Keratinocyte (primary cell): ENCODE data around the gene RPS6KA5. TPM values are rescaled to one million over a fixed set of nuclear protein-coding genes. Genes with fewer than 3 reads are reported as not detected.

Experiments
- DNase-seq: peaks from one replicate; pipeline ENCODE4 v3.0.0-alpha.2; 2011; ENCODE audit warnings: low read depth, missing footprints, low spot score
- FAIRE-seq: peaks from 2 replicates; lab custom pipeline; 2011; peaks lifted over from hg19 to GRCh38; lab: Jason Lieb, UNC
- H2AFZ ChIP-seq: 2 replicates; pipeline ENCODE4 v1.6.0; 2012; ENCODE audit warnings: low read length, control low read depth, inconsistent platforms; ENCODE audit not compliant: control insufficient read depth
- H3K27ac ChIP-seq: 2 replicates; pipeline ENCODE4 v1.5.1; 2011; ENCODE audit warnings: low read length; ENCODE audit not compliant: control insufficient read depth, insufficient read depth
- H3K27me3 ChIP-seq: 3 replicates; pipeline ENCODE4 v1.6.0; 2011; ENCODE audit warnings: low read length; ENCODE audit not compliant: control insufficient read depth, insufficient read depth; ENCODE audit errors: extremely low read depth
- H3K36me3 ChIP-seq, 2 experiments: 2 replicates in 1 of 2; 3 replicates in 1 of 2; pipeline ENCODE4 v1.5.1; 2011; ENCODE audit warnings: low read length in 2 of 2, mild to moderate bottlenecking in 1 of 2; ENCODE audit not compliant: control insufficient read depth in 2 of 2, insufficient read depth in 2 of 2; ENCODE audit errors: extremely low read depth in 1 of 2
- H3K4me1 ChIP-seq: 3 replicates; pipeline ENCODE4 v1.5.1; 2011; ENCODE audit warnings: low read length; ENCODE audit not compliant: control insufficient read depth, insufficient read depth; ENCODE audit errors: extremely low read depth
- H3K4me2 ChIP-seq: 3 replicates; pipeline ENCODE4 v1.6.0; 2011; ENCODE audit warnings: low read depth, low read length; ENCODE audit not compliant: control insufficient read depth, insufficient read depth; ENCODE audit errors: extremely low read depth
- H3K4me3 ChIP-seq, 3 experiments: fragments of 200-600 bp in 1 of 3; sonication (generic) in 1 of 3; 2 replicates in 2 of 3; 3 replicates in 1 of 3; pipeline ENCODE4 v1.5.1; 2011 to 2016; ENCODE audit warnings: low read length in 3 of 3, mild to moderate bottlenecking in 3 of 3, control low read depth in 2 of 3, inconsistent platforms in 1 of 3, low read depth in 1 of 3, mixed read lengths in 1 of 3, mixed run types in 1 of 3, moderate library complexity in 1 of 3; ENCODE audit not compliant: control insufficient read depth in 2 of 3, insufficient read depth in 2 of 3; ENCODE audit errors: extremely low read depth in 1 of 3
- H3K79me2 ChIP-seq: 2 replicates; pipeline ENCODE4 v1.6.0; 2012; ENCODE audit warnings: low read length; ENCODE audit not compliant: control insufficient read depth, insufficient read depth
- H3K9ac ChIP-seq: 3 replicates; pipeline ENCODE4 v1.6.0; 2011; ENCODE audit warnings: low read length; ENCODE audit not compliant: control insufficient read depth, insufficient read depth; ENCODE audit errors: extremely low read depth
- H3K9me1 ChIP-seq: 3 replicates; pipeline ENCODE4 v1.6.0; 2011; ENCODE audit warnings: low read length; ENCODE audit not compliant: control insufficient read depth, insufficient read depth; ENCODE audit errors: extremely low read depth
- H3K9me3 ChIP-seq: 2 replicates; pipeline ENCODE4 v1.5.1; 2012; ENCODE audit warnings: low read depth, low read length; ENCODE audit not compliant: control insufficient read depth
- H4K20me1 ChIP-seq: 3 replicates; pipeline ENCODE4 v1.6.0; 2011; ENCODE audit warnings: low read length; ENCODE audit not compliant: control insufficient read depth, insufficient read depth; ENCODE audit errors: extremely low read depth
- EZH2 ChIP-seq: IDR thresholded peaks from one replicate; pipeline ENCODE4 v1.6.1; 2012; ENCODE audit warnings: inconsistent platforms, mild to moderate bottlenecking, low read length, moderate library complexity
- dilution Hi-C: fragments of 300-500 bp; cut with MboI; formaldehyde crosslinking; loops from one replicate; pipeline ENCODE4 v1.7.0; 2020; ENCODE audit warnings: low sequenced_read_pairs; ENCODE audit not compliant: extremely low pct_ligation_motif_present
- polyA plus RNA-seq, 5 experiments: library from polyadenylated mRNA; depleted of rRNA in 3 of 5; stranded (reverse) in 3 of 5; stranded (forward) in 1 of 5; unstranded in 1 of 5; fragments of >200 nt; gene quantifications; 1 replicate in 1 of 5; 2 replicates in 3 of 5; 3 replicates in 1 of 5; pipeline versions ENCODE4 v1.2.1 to v1.2.3, GENCODE V29; 2011 to 2012; ENCODE audit warnings: missing spikeins in 2 of 5, low read depth in 1 of 5, low replicate concordance in 1 of 5
- TF ChIP-seq, protein P1 (sequence below), 3 experiments: IDR thresholded peaks in 1 of 3; conservative IDR thresholded peaks in 1 of 3; optimal IDR thresholded peaks in 1 of 3; 2 replicates in 2 of 3; 3 replicates in 1 of 3; pipeline versions ENCODE3 to v1.5.1; 2011; ENCODE audit warnings: low read length in 3 of 3, mild to moderate bottlenecking in 3 of 3, moderate library complexity in 2 of 3, control low read depth in 1 of 3, inconsistent platforms in 1 of 3; ENCODE audit not compliant: insufficient read depth in 2 of 3; ENCODE audit errors: extremely low read depth in 1 of 3

RPS6KA5 gene
- polyA plus RNA-seq, 1 donor (not counting 4 experiments of a cell fraction or from before 2014, with no cell fraction given), result 2.9 TPM

DNA sequence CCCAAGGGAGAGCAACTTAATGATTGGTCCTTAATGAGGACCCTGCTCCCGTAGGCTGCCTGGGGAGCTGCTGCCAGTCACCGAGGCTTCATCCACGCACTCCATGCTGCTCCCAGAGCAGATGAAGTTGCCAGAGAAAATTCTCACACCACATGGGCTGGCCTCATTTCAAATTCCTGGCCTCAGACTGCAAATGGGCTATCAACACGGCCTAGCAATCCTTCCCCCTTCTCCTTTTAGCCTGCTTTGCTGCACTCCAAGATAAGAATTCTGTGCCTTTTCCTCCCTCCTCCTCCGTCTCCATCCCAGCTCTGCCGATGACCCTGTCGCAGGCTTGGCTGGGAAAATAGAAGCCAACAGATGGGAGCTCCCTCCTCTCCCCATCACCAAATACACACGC lies 42.7 kb upstream of the RPS6KA5 start:
- Histone ChIP-seq H4K20me1 (no peaks in the 10 kb centered on the region), H3K27me3 (no peaks in the 10 kb centered on the region), H2AFZ (no peak overlapping the region), H3K4me2 (no peak overlapping the region), H3K9me3 (no peaks in the 10 kb centered on the region), H3K4me1 (peaks cover 3% of the 10 kb centered on the region), H3K4me3 (no peak overlapping the region), H3K36me3 (no peaks in the 10 kb centered on the region), H3K9ac (no peak overlapping the region), H3K27ac (no peak overlapping the region), H3K79me2 (no peaks in the 10 kb centered on the region), H3K9me1 (no peaks in the 10 kb centered on the region)
- TF ChIP-seq, protein P1, sequence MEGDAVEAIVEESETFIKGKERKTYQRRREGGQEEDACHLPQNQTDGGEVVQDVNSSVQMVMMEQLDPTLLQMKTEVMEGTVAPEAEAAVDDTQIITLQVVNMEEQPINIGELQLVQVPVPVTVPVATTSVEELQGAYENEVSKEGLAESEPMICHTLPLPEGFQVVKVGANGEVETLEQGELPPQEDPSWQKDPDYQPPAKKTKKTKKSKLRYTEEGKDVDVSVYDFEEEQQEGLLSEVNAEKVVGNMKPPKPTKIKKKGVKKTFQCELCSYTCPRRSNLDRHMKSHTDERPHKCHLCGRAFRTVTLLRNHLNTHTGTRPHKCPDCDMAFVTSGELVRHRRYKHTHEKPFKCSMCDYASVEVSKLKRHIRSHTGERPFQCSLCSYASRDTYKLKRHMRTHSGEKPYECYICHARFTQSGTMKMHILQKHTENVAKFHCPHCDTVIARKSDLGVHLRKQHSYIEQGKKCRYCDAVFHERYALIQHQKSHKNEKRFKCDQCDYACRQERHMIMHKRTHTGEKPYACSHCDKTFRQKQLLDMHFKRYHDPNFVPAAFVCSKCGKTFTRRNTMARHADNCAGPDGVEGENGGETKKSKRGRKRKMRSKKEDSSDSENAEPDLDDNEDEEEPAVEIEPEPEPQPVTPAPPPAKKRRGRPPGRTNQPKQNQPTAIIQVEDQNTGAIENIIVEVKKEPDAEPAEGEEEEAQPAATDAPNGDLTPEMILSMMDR (optimal IDR thresholded peaks at IDR 0.05 in 1 of 3, IDR thresholded peaks at IDR 0.05 in 1 of 3, conservative IDR thresholded peaks at IDR 0.05 in 1 of 3; ENCODE audit: extremely low read depth in 1 of 3, insufficient read depth in 2 of 3, low read length in 3 of 3), result no peak
- TF ChIP-seq EZH2, result no peak
- no peak for FAIRE-seq
- no peak for DNase-seq
- dilution Hi-C loops, result no loop called here

DNA sequence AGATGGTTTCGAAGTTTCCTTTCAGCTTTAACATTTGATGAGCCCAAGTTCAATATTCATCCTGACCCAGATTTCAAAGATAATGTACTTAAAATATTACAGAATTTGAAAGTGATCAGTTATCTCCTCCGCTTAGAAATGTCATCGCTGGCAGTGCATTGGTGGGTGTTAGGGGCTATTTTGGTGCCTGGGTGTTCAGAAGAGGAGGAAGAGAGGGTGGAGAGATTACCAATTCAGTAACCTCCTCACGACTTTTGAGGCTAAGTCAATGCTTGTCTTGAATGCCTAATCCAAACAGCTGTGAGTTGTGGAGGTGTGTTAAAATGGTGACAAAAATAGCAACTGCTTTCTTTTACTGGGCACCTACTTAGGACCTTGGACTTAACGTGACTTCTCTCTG lies 39.7 kb upstream of the RPS6KA5 start:
- Histone ChIP-seq H4K20me1 (no peaks in the 10 kb centered on the region), H3K27me3 (no peaks in the 10 kb centered on the region), H3K9me1 (no peaks in the 10 kb centered on the region), H3K79me2 (no peaks in the 10 kb centered on the region), H3K9me3 (no peaks in the 10 kb centered on the region), H3K4me2 (no peak overlapping the region), H3K4me3 (no peak overlapping the region), H3K9ac (no peak overlapping the region), H3K36me3 (no peaks in the 10 kb centered on the region), H2AFZ (no peak overlapping the region), H3K4me1 (peaks cover 3% of the 10 kb centered on the region), H3K27ac (no peak overlapping the region)
- TF ChIP-seq EZH2, result no peak
- TF ChIP-seq, protein P1 (optimal IDR thresholded peaks at IDR 0.05 in 1 of 3, IDR thresholded peaks at IDR 0.05 in 1 of 3, conservative IDR thresholded peaks at IDR 0.05 in 1 of 3; ENCODE audit: extremely low read depth in 1 of 3, insufficient read depth in 2 of 3, low read length in 3 of 3), result no peak
- FAIRE-seq (no peak), DNase-seq (no peak)
- dilution Hi-C loops, result no loop called here
